ENCODE results near the gene HIVEP2. TPM values are rescaled to one million over a fixed set of nuclear protein-coding genes. Genes with fewer than 3 reads are reported as not detected.

HIVEP2 gene
- total and polyA plus RNA-seq, 7 experiments from 2014 or later = 12.2 to 92.1 (median 51.5) TPM

DNA sequence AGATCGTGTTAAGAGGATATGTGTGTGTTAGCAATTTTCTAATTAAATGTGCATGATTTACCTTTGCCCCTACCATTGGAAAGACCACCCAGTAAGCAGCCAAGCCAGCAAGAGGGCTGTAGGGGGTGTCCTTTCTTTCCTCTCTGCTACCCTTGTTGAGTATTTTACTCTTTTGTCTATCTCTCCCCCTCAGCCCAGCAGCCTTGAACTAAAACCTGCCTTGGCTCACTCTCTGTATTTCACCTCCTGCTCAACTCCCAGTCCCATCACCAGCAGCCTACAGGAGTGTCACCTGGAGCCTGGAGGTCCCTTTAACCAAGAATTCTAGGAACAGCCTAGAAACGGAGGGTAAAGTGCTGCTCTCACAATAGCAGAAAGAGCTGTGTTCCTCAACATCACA is 81.0 kb downstream of the HIVEP2 start:
- no peaks in the 10 kb centered on the region for H3K27me3 Mint-ChIP-seq
- H3K4me1 Mint-ChIP-seq = peaks cover 41 to 89% (median 84%) of the 10 kb centered on the region in 7 donors
- H3K9me3 Mint-ChIP-seq = peaks cover 0 to 2% (median 0%) of the 10 kb centered on the region in 11 donors
- Histone ChIP-seq H3K9me3 (ENCODE audit: control insufficient read depth in 2 of 3, low read length in 3 of 3) (no peaks in the 10 kb centered on the region), H3K27ac (ENCODE audit: low read depth, low read length) (no peak overlapping the region), H3K4me1 (ENCODE audit: control insufficient read depth in 2 of 2, insufficient read depth in 2 of 2, low read length in 2 of 2) (peaks cover 15 to 60% of the 10 kb centered on the region in 2 donors), H3K4me3 (ENCODE audit: low read length) (no peak overlapping the region), H3K36me3 (ENCODE audit: control insufficient read depth in 2 of 3, insufficient read depth in 3 of 3, low read length in 3 of 3) (no peaks in the 10 kb centered on the region), H3K27me3 (ENCODE audit: control insufficient read depth in 2 of 2, insufficient read depth in 2 of 2, low read length in 2 of 2) (no peaks in the 10 kb centered on the region)
- ATAC-seq (no peak), DNase-seq (no peak)
- peak overlapping the region in 8 of 9 donors; percentile 42 to 90 (median 76) for H3K27ac Mint-ChIP-seq
- H3K36me3 Mint-ChIP-seq = peaks cover 0 to 16% (median 0%) of the 10 kb centered on the region in 5 donors
- ChIA-PET POLR2A (interaction anchor here (0.8 to 1.7 kb wide), 7 partner anchors 12 to 64 kb away, joined by 3 to 7 read pairs (median 5); no protein-coding TSS in a partner anchor), CTCF (interaction anchor here (0.8 to 1.8 kb wide), 4 partner anchors 18 to 117 kb away, joined by 3 to 5 read pairs (median 4); no protein-coding TSS in a partner anchor)
- peak overlapping the region in 5 of 10 donors; percentile 11 to 52 (median 45) for H3K4me3 Mint-ChIP-seq
- intact Hi-C loops (cut with micrococcal nuclease) = no loop called here

GRCh38 chr6:142861711-142862110 is 83.3 kb downstream of the HIVEP2 start:
- Histone ChIP-seq H3K27ac (ENCODE audit: low read depth, low read length) (peak overlapping the region; percentile 60), H3K36me3 (ENCODE audit: control insufficient read depth in 2 of 3, insufficient read depth in 3 of 3, low read length in 3 of 3) (no peaks in the 10 kb centered on the region), H3K4me1 (ENCODE audit: control insufficient read depth in 2 of 2, insufficient read depth in 2 of 2, low read length in 2 of 2) (peaks cover 30 to 54% of the 10 kb centered on the region in 2 donors), H3K9me3 (ENCODE audit: control insufficient read depth in 2 of 3, low read length in 3 of 3) (no peaks in the 10 kb centered on the region), H3K4me3 (ENCODE audit: low read length) (no peak overlapping the region), H3K27me3 (ENCODE audit: control insufficient read depth in 2 of 2, insufficient read depth in 2 of 2, low read length in 2 of 2) (no peaks in the 10 kb centered on the region)
- Mint-ChIP-seq H3K27me3 (no peaks in the 10 kb centered on the region), H3K27ac (peak overlapping the region in 8 of 9 donors; percentile 84 to 100 (median 90)), H3K36me3 (peaks cover 0 to 12% (median 0%) of the 10 kb centered on the region in 5 donors), H3K4me3 (peak overlapping the region in 2 of 10 donors; percentile 57 to 72), H3K4me1 (peaks cover 44 to 89% (median 81%) of the 10 kb centered on the region in 7 donors), H3K9me3 (peaks cover 0 to 1% (median 0%) of the 10 kb centered on the region in 11 donors)
- intact Hi-C loops (cut with micrococcal nuclease) = no loop called here
- DNase-seq (no peak), ATAC-seq (no peak)
- CTCF ChIA-PET = interaction anchor here (0.6 to 1.2 kb wide), 3 partner anchors 16 to 77 kb away, joined by 3 read pairs; no protein-coding TSS in a partner anchor
- POLR2A ChIA-PET = interaction anchor here (1.7 to 10.9 kb wide), 3 partner anchors 7 to 22 kb away, joined by 5 to 96 read pairs (median 6); no protein-coding TSS in a partner anchor

GRCh38 chr6:142860498-142860897 is 84.5 kb downstream of the HIVEP2 start:
- intact Hi-C loops (cut with micrococcal nuclease) = no loop called here
- Histone ChIP-seq H3K27ac (ENCODE audit: low read depth, low read length) (peak overlapping the region; percentile 60), H3K4me3 (ENCODE audit: low read length) (no peak overlapping the region)

DNA sequence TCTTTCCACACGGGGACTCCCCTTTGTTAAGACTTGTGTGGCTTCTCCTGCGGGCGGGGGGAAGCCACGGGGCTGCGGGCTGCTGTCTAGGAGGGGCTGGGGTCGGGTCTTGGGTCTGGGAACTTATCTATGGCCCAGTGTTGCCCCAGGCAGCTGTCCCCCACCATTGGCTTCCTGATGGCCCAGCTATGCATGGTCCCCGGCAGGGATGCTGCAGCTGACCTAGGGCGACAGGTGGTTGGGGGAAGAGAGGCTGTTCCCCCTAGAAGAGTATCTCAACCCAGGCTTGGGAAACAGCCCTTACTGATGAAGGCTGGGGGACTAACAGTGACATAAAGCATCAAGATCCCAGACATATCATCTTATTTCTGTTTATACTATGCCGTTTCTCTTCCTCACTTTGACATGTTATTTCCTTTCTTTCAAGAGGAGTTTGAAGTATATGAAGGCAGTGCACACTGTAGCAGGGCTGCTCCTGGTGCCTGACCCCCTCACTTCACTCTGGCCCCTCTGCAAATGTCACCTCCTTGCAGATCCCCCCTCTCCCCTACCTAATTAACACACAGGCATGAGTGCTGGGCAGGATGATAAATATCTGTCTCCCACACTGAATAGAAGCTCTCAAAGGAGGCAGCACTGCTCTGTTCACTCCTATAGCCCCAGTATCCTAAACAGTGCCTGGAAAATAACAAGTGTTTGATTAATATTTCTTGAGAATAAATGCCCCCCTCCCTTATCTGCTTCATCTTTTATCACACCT is 87.0 kb downstream of the HIVEP2 start:
- Mint-ChIP-seq H3K4me3 (peak overlapping the region; percentile 72 to 88 (median 84)), H3K4me1 (peaks cover 54 to 91% (median 87%) of the 10 kb centered on the region in 7 donors)
- peak overlapping the region; percentile 54 for H3K4me3 ChIP-seq (ENCODE audit: low read length)

More at GRCh38 chr6:142860498-142860897, 84.5 kb downstream of the HIVEP2 start:
- CTCF ChIA-PET = interaction anchor here (0.6 to 1.2 kb wide), 4 partner anchors 14 to 592 kb away, joined by 3 to 4 read pairs (median 3); no protein-coding TSS in a partner anchor
- POLR2A ChIA-PET = interaction anchor here (0.7 to 10.9 kb wide), 9 partner anchors 9 to 86 kb away, joined by 3 to 113 read pairs (median 5); no protein-coding TSS in a partner anchor
- peak overlapping the region in 9 of 10 donors; percentile 10 to 72 (median 53) for H3K4me3 Mint-ChIP-seq
- H3K9me3 ChIP-seq (ENCODE audit: control insufficient read depth in 2 of 3, low read length in 3 of 3) = no peaks in the 10 kb centered on the region
- H3K27me3 ChIP-seq (ENCODE audit: control insufficient read depth in 2 of 2, insufficient read depth in 2 of 2, low read length in 2 of 2) = no peaks in the 10 kb centered on the region
- H3K4me1 Mint-ChIP-seq = peaks cover 45 to 89% (median 81%) of the 10 kb centered on the region in 7 donors
- H3K27me3 Mint-ChIP-seq = no peaks in the 10 kb centered on the region
- peaks cover 0 to 1% (median 0%) of the 10 kb centered on the region in 11 donors for H3K9me3 Mint-ChIP-seq
- H3K36me3 ChIP-seq (ENCODE audit: control insufficient read depth in 2 of 3, insufficient read depth in 3 of 3, low read length in 3 of 3) = no peaks in the 10 kb centered on the region
- ATAC-seq (peak; percentile 8), DNase-seq (peak in 3 of 9 donors; percentile 22 to 28 (median 28))
- peak overlapping the region in 8 of 9 donors; percentile 84 to 100 (median 90) for H3K27ac Mint-ChIP-seq
- peaks cover 0 to 7% (median 0%) of the 10 kb centered on the region in 5 donors for H3K36me3 Mint-ChIP-seq
- peaks cover 42 to 58% of the 10 kb centered on the region in 2 donors for H3K4me1 ChIP-seq (ENCODE audit: control insufficient read depth in 2 of 2, insufficient read depth in 2 of 2, low read length in 2 of 2)

DNA sequence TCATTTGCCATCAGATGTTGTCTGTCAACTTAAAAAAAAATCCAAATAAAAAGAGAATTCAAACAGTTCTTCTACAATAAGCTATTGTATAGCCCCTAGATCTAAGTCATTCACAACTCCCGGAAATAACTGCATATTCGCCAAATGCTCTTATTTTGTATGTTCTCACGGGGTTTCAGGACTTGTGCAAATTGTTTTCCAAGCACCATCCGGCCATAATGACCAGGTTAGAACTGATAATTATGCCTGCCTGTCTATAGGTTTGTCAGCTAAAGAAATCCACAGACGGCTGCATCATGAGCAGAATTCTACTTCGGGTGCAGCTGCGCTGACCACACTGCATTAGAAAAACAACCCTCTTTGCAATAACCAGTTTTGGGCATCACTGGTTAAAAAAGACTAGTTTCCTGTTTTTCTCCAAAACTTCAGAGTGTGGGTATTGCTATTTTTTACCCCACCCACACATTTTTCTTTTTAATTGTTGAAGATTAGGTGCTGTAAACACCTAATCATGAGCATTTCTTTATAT is 87.7 kb downstream of the HIVEP2 start:
- Histone ChIP-seq H3K4me3 (ENCODE audit: low read length) (peak overlapping the region; percentile 54), H3K9me3 (ENCODE audit: control insufficient read depth in 2 of 3, low read length in 3 of 3) (no peaks in the 10 kb centered on the region), H3K4me1 (ENCODE audit: control insufficient read depth in 2 of 2, insufficient read depth in 2 of 2, low read length in 2 of 2) (peaks cover 62 to 81% of the 10 kb centered on the region in 2 donors), H3K27ac (ENCODE audit: low read depth, low read length) (peak overlapping the region; percentile 86), H3K36me3 (ENCODE audit: control insufficient read depth in 2 of 3, insufficient read depth in 3 of 3, low read length in 3 of 3) (no peaks in the 10 kb centered on the region), H3K27me3 (ENCODE audit: control insufficient read depth in 2 of 2, insufficient read depth in 2 of 2, low read length in 2 of 2) (no peaks in the 10 kb centered on the region)
- Mint-ChIP-seq H3K4me3 (peak overlapping the region; percentile 72 to 88 (median 84)), H3K36me3 (peaks cover 0 to 18% (median 8%) of the 10 kb centered on the region in 5 donors), H3K27ac (peak overlapping the region; percentile 91 to 100 (median 98)), H3K27me3 (no peaks in the 10 kb centered on the region), H3K9me3 (peaks cover 0 to 1% (median 0%) of the 10 kb centered on the region in 11 donors), H3K4me1 (peaks cover 54 to 98% (median 93%) of the 10 kb centered on the region in 7 donors)
- intact Hi-C loops (cut with micrococcal nuclease) = loop anchor here (1.0 to 5.0 kb wide), 12 partner anchors 8 to 460 kb away; no protein-coding TSS in a partner anchor
- CTCF ChIA-PET = interaction anchor here (0.7 to 2.8 kb wide), 4 partner anchors 9 to 110 kb away, joined by 3 to 8 read pairs (median 4); no protein-coding TSS in a partner anchor
- POLR2A ChIA-PET = interaction anchor here (0.6 to 10.9 kb wide), 27 partner anchors 11 to 110 kb away, joined by 3 to 200 read pairs (median 5); partner anchors contain the start of gene HIVEP2
- ATAC-seq = peak; percentile 59
- DNase-seq = peak in 7 of 9 donors; percentile 54 to 77 (median 68)

More for the DNA sequence above, 87.0 kb downstream of the HIVEP2 start:
- DNase-seq (peak in 6 of 9 donors; percentile 39 to 62 (median 46)), ATAC-seq (peak; percentile 48)
- H3K27me3 Mint-ChIP-seq = no peaks in the 10 kb centered on the region
- no peaks in the 10 kb centered on the region for H3K36me3 ChIP-seq (ENCODE audit: control insufficient read depth in 2 of 3, insufficient read depth in 3 of 3, low read length in 3 of 3)
- no peaks in the 10 kb centered on the region for H3K27me3 ChIP-seq (ENCODE audit: control insufficient read depth in 2 of 2, insufficient read depth in 2 of 2, low read length in 2 of 2)
- intact Hi-C loops (cut with micrococcal nuclease) = loop anchor here (1.0 to 5.0 kb wide), 14 partner anchors 7 to 461 kb away; no protein-coding TSS in a partner anchor
- no peaks in the 10 kb centered on the region for H3K9me3 ChIP-seq (ENCODE audit: control insufficient read depth in 2 of 3, low read length in 3 of 3)
- H3K4me1 ChIP-seq (ENCODE audit: control insufficient read depth in 2 of 2, insufficient read depth in 2 of 2, low read length in 2 of 2) = peaks cover 55 to 74% of the 10 kb centered on the region in 2 donors
- ChIA-PET CTCF (interaction anchor here (1.4 to 2.8 kb wide), 3 partner anchors 9 to 28 kb away, joined by 4 to 8 read pairs (median 5); no protein-coding TSS in a partner anchor), POLR2A (interaction anchor here (0.6 to 10.9 kb wide), 20 partner anchors 10 to 111 kb away, joined by 3 to 200 read pairs (median 9); partner anchors contain the start of gene HIVEP2)
- H3K27ac ChIP-seq (ENCODE audit: low read depth, low read length) = peak overlapping the region; percentile 86
- peaks cover 0 to 1% (median 0%) of the 10 kb centered on the region in 11 donors for H3K9me3 Mint-ChIP-seq
- H3K36me3 Mint-ChIP-seq = peaks cover 0 to 18% (median 8%) of the 10 kb centered on the region in 5 donors
- H3K27ac Mint-ChIP-seq = peak overlapping the region; percentile 91 to 100 (median 98)

All from naive thymus-derived CD4-positive, alpha-beta T cell (primary cell).